H1 (cell line): Measurements from ENCODE around the gene AHCY. TPM values are rescaled to one million over a fixed set of nuclear protein-coding genes. Genes with fewer than 3 reads are reported as not detected.
"Not testable (repeated sequence)": the region's sequence is repeated elsewhere in the genome, so short reads cannot be mapped to it uniquely, and the experiment has no call there.

Experiments used
- CTCF ChIA-PET: fragments of 300-600 bp; sonication (Branson Sonifier 250); formaldehyde crosslinking; loops from one replicate; lab custom pipeline; 2021; ENCODE audit not compliant: partially characterized antibody; lab: Charles Lee
- POLR2A ChIA-PET: fragments of 300-600 bp; sonication (Branson Sonifier 250); formaldehyde crosslinking; loops from one replicate; lab custom pipeline; 2021; ENCODE audit warnings: inconsistent platforms; ENCODE audit not compliant: partially characterized antibody; lab: Charles Lee
- DNase-seq, 2 experiments: peaks; one replicate each; pipeline versions ENCODE4 v3.0.0 to v3.0.0-alpha.2; 2010 to 2022; ENCODE audit warnings: low spot score in 2 of 2, low read depth in 1 of 2, mixed read lengths in 1 of 2
- FAIRE-seq: peaks from 2 replicates; lab custom pipeline; 2011; peaks lifted over from hg19 to GRCh38; lab: Jason Lieb, UNC
- H2AFZ ChIP-seq: 2 replicates; pipeline ENCODE4 v1.8.1; 2012; ENCODE audit warnings: low read length, inconsistent platforms
- H2AK5ac ChIP-seq: 2 replicates; pipeline ENCODE4 v1.6.1; 2013; ENCODE audit warnings: low read depth, low read length
- H2BK120ac ChIP-seq: replicated peaks from 2 replicates; pipeline ENCODE3; 2013; ENCODE audit warnings: low read depth, low read length, inconsistent platforms
- H2BK12ac ChIP-seq: 2 replicates; pipeline ENCODE4 v1.6.1; 2013; ENCODE audit warnings: low read depth, low read length
- H2BK15ac ChIP-seq: 2 replicates; pipeline ENCODE4 v1.6.1; 2013; ENCODE audit warnings: low read length
- H2BK20ac ChIP-seq: 2 replicates; pipeline ENCODE4 v1.6.1; 2013; ENCODE audit warnings: low read length
- H2BK5ac ChIP-seq: 2 replicates; pipeline ENCODE4 v1.6.1; 2013; ENCODE audit warnings: low read depth, low read length
- H3K14ac ChIP-seq: 2 replicates; pipeline ENCODE4 v1.6.1; 2013; ENCODE audit warnings: inconsistent platforms; ENCODE audit not compliant: insufficient read length
- H3K18ac ChIP-seq: 2 replicates; pipeline ENCODE4 v1.6.1; 2013; ENCODE audit warnings: low read length; ENCODE audit errors: extremely low read depth
- H3K23ac ChIP-seq: 2 replicates; pipeline ENCODE4 v1.6.1; 2013; ENCODE audit warnings: inconsistent platforms; ENCODE audit not compliant: insufficient read length
- H3K23me2 ChIP-seq: 2 replicates; pipeline ENCODE4 v1.6.1; 2013; ENCODE audit warnings: low read depth, low read length
- H3K27ac ChIP-seq: 2 replicates; pipeline ENCODE4 v1.6.1; 2011; ENCODE audit warnings: low read depth, low read length, inconsistent platforms
- H3K27me3 ChIP-seq, 4 experiments: replicated peaks in 1 of 4; 1 replicate in 1 of 4; 2 replicates in 3 of 4; pipeline versions ENCODE4 v1.6.1 to v1.8.1; 2011 to 2013; ENCODE audit warnings: low read length in 3 of 4, mild to moderate bottlenecking in 3 of 4, inconsistent platforms in 2 of 4, mixed read lengths in 2 of 4, moderate library complexity in 1 of 4; ENCODE audit not compliant: control insufficient read depth in 3 of 4, insufficient read depth in 3 of 4; ENCODE audit errors: extremely low read depth in 1 of 4
- H3K36me3 ChIP-seq, 4 experiments: 2 replicates each; pipeline versions ENCODE4 v1.6.1 to v1.8.1; 2011 to 2013; ENCODE audit warnings: mild to moderate bottlenecking in 4 of 4, low read length in 3 of 4, moderate library complexity in 2 of 4, control low read depth in 1 of 4, inconsistent platforms in 1 of 4; ENCODE audit not compliant: insufficient read depth in 4 of 4, control insufficient read depth in 2 of 4
- H3K4ac ChIP-seq: replicated peaks from 2 replicates; pipeline ENCODE3; 2013; ENCODE audit warnings: low read length, low read depth, mixed read lengths, inconsistent platforms; ENCODE audit not compliant: insufficient read length
- H3K4me1 ChIP-seq, 4 experiments: replicated peaks in 1 of 4; 1 replicate in 1 of 4; 2 replicates in 3 of 4; pipeline versions ENCODE4 v1.6.1 to v1.8.1; 2011 to 2013; ENCODE audit warnings: low read length in 3 of 4, inconsistent platforms in 2 of 4, mixed read lengths in 1 of 4; ENCODE audit not compliant: insufficient read depth in 4 of 4, control insufficient read depth in 3 of 4
- H3K4me2 ChIP-seq, 2 experiments: 2 replicates each; pipeline versions ENCODE4 v1.6.1 to v1.8.1; 2011 to 2013; ENCODE audit warnings: low read depth in 2 of 2, low read length in 2 of 2, control low read depth in 1 of 2, inconsistent platforms in 1 of 2, mild to moderate bottlenecking in 1 of 2; ENCODE audit not compliant: insufficient read depth in 1 of 2
- H3K4me3 ChIP-seq, 4 experiments: fragments of 200-600, 300-600 bp in 1 of 4; sonication (generic), shearing (Covaris generic), sonication (Bioruptor Twin) in 1 of 4; 2 replicates each; pipeline versions ENCODE4 v1.5.1 to v1.8.1; 2011 to 2016; ENCODE audit warnings: low read length in 4 of 4, low read depth in 3 of 4, control low read depth in 2 of 4, inconsistent platforms in 2 of 4, mild to moderate bottlenecking in 2 of 4, mixed read lengths in 1 of 4, moderate library complexity in 1 of 4; ENCODE audit not compliant: insufficient read depth in 2 of 4; ENCODE audit errors: extremely low read depth in 1 of 4
- H3K56ac ChIP-seq: replicated peaks from 2 replicates; pipeline ENCODE3; 2013; ENCODE audit warnings: low read depth, mild to moderate bottlenecking, mixed read lengths, low read length, inconsistent platforms; ENCODE audit not compliant: insufficient read length
- H3K79me1 ChIP-seq: 2 replicates; pipeline ENCODE4 v1.6.1; 2013; ENCODE audit warnings: low read depth, low read length, control low read depth
- H3K79me2 ChIP-seq, 2 experiments: 2 replicates each; pipeline versions ENCODE4 v1.6.1 to v1.8.1; 2012 to 2013; ENCODE audit warnings: low read length in 2 of 2, mild to moderate bottlenecking in 2 of 2, inconsistent platforms in 1 of 2; ENCODE audit not compliant: insufficient read depth in 2 of 2, control insufficient read depth in 1 of 2
- H3K9ac ChIP-seq, 4 experiments: replicated peaks in 1 of 4; 1 replicate in 1 of 4; 2 replicates in 3 of 4; pipeline versions ENCODE4 v1.6.1 to v1.8.1; 2011 to 2013; ENCODE audit warnings: low read depth in 3 of 4, low read length in 3 of 4, control low read depth in 2 of 4, mild to moderate bottlenecking in 2 of 4, moderate library complexity in 2 of 4, inconsistent platforms in 1 of 4; ENCODE audit errors: extremely low read depth in 1 of 4
- H3K9me3 ChIP-seq, 2 experiments: 2 replicates each; pipeline versions ENCODE4 v1.6.1 to v1.8.1; 2012 to 2013; ENCODE audit warnings: mild to moderate bottlenecking in 2 of 2, moderate library complexity in 2 of 2, control low read depth in 1 of 2, inconsistent platforms in 1 of 2, low read depth in 1 of 2, low read length in 1 of 2, mixed read lengths in 1 of 2; ENCODE audit not compliant: insufficient read depth in 2 of 2
- H4K20me1 ChIP-seq, 2 experiments: replicated peaks in 1 of 2; 2 replicates each; pipeline versions ENCODE3 to v1.8.1; 2011 to 2013; ENCODE audit warnings: inconsistent platforms in 2 of 2, low read length in 2 of 2, mild to moderate bottlenecking in 1 of 2; ENCODE audit not compliant: insufficient read depth in 2 of 2, control insufficient read depth in 1 of 2
- H4K5ac ChIP-seq: 2 replicates; pipeline ENCODE4 v1.6.1; 2013; ENCODE audit warnings: low read length, low read depth, mixed read lengths, inconsistent platforms; ENCODE audit not compliant: insufficient read length
- H4K8ac ChIP-seq: 2 replicates; pipeline ENCODE4 v1.8.0; 2013; ENCODE audit warnings: mild to moderate bottlenecking, moderate library complexity, low read length, inconsistent platforms; ENCODE audit not compliant: insufficient read depth; ENCODE audit errors: extremely low read depth
- H4K91ac ChIP-seq: replicated peaks from 2 replicates; pipeline ENCODE3; 2013; ENCODE audit warnings: low read length, mixed read lengths, inconsistent platforms; ENCODE audit not compliant: insufficient read length
- EGR1 ChIP-seq: IDR thresholded peaks from 2 replicates; pipeline ENCODE4 v1.6.1; 2011; ENCODE audit warnings: low read depth, low read length, borderline replicate concordance
- SP4 ChIP-seq: IDR thresholded peaks from 2 replicates; pipeline ENCODE4 v1.6.1; 2012; ENCODE audit warnings: low read length, inconsistent platforms
- WGBS, 2 experiments: shearing (Covaris generic) in 1 of 2; methylation state at CpG; one replicate each; pipeline versions ENCODE4 v1.1.6 to v1.1.7; 2013 to 2015; ENCODE audit warnings: low lambda C conversion rate in 2 of 2, mixed read lengths in 2 of 2, inconsistent platforms in 1 of 2, low coverage in 1 of 2, missing lambda C conversion rate in 1 of 2; ENCODE audit not compliant: insufficient replicate concordance in 2 of 2, insufficient coverage in 1 of 2, insufficient read length in 1 of 2; ENCODE audit errors: extremely low coverage in 1 of 2, missing lambda C conversion rate in 1 of 2; 5-methylcytosine and 5-hydroxymethylcytosine counted together
- polyA plus RNA-seq, 7 experiments: library from polyadenylated mRNA; depleted of rRNA in 3 of 7; stranded (reverse) in 5 of 7; unstranded in 2 of 7; fragments of >200 nt in 5 of 7; fragments of 200-250 nt in 2 of 7; gene quantifications; 1 replicate in 5 of 7; 2 replicates in 1 of 7; 4 replicates in 1 of 7; pipeline versions ENCODE4 v1.2.1 to v1.2.3, GENCODE V29; 2011 to 2013; ENCODE audit warnings: missing spikeins in 2 of 7, mixed read lengths in 2 of 7
- total RNA-seq: library from RNA; stranded (reverse); fragmentation: NEBNext Ultra II Directional; extraction: Animal tissue kit (Norgen Biotek cat#: 25700); gene quantifications from 2 replicates; pipeline ENCODE4 v1.2.1, GENCODE V29; 2021
- TF ChIP-seq, protein P1 (sequence below): IDR thresholded peaks from 2 replicates; pipeline ENCODE4 v1.6.1; 2012; ENCODE audit warnings: low read length, inconsistent platforms

Gene AHCY
- total and polyA plus RNA-seq, 2 of the 8 experiments (the other 6 are each of a cell fraction or from before 2014, with no cell fraction given) = 404 to 638 TPM

DNA sequence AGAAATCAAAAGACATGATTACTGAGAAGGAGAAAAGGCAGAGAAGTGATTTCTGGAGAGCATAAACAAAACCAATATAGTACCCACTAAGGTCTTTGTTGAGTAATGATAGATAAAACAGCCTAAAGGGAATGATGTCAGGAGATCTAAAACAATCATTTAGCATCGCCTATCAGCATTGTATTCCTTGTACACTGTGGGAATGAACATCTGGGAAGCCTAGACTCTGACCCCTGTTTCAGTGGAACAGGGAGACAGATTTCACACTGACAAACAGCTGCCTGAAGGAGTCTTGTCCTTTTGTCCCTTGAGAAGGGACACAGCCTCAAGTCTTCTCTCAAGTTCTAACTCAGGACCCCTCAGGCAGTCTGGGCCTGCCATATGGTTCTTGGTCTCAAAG lies 60.3 kb downstream of the AHCY start (continued):
- TF ChIP-seq SP4 (no peak), EGR1 (no peak)
- TF ChIP-seq, protein P1, sequence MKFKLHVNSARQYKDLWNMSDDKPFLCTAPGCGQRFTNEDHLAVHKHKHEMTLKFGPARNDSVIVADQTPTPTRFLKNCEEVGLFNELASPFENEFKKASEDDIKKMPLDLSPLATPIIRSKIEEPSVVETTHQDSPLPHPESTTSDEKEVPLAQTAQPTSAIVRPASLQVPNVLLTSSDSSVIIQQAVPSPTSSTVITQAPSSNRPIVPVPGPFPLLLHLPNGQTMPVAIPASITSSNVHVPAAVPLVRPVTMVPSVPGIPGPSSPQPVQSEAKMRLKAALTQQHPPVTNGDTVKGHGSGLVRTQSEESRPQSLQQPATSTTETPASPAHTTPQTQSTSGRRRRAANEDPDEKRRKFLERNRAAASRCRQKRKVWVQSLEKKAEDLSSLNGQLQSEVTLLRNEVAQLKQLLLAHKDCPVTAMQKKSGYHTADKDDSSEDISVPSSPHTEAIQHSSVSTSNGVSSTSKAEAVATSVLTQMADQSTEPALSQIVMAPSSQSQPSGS = no peak

DNA sequence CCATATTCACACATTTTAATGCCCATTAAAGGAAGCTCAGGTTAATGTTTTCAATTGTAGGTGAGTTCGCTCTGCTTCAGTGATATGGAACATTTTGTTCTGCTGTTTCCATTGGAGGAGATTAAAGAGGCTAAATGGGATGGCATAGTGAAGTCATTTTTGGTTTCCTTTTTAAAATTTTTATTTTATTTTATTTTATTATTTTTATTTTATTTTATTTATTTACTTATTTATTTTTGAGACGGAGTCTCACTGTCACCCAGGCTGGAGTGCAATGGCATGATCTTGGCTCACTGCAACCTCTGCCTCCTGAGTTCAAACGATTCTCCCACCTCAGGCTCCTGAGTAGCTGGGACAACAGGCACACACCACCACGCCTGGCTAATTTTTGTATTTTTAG lies 61.1 kb downstream of the AHCY start:
- H3K36me3 ChIP-seq, H2BK20ac ChIP-seq, H3K4me1 ChIP-seq: not testable (repeated sequence)

More for the DNA sequence above, 61.1 kb downstream of the AHCY start:
- not testable (repeated sequence) for H4K20me1 ChIP-seq, H2BK120ac ChIP-seq, H2AK5ac ChIP-seq, H4K91ac ChIP-seq, H2BK12ac ChIP-seq, H3K27ac ChIP-seq, H3K79me1 ChIP-seq, H3K9me3 ChIP-seq, H3K23me2 ChIP-seq, DNase-seq, H2BK5ac ChIP-seq, H3K56ac ChIP-seq, H3K9ac ChIP-seq, H3K4ac ChIP-seq, FAIRE-seq, H3K4me2 ChIP-seq, H3K27me3 ChIP-seq, H3K23ac ChIP-seq, H3K79me2 ChIP-seq, H3K4me3 ChIP-seq, H2BK15ac ChIP-seq, H3K18ac ChIP-seq, H4K8ac ChIP-seq, H2AFZ ChIP-seq, H4K5ac ChIP-seq, H3K14ac ChIP-seq
- ChIA-PET CTCF (interaction anchor here (1.3 kb wide), 1 partner anchor 14 kb away, joined by 7 read pairs; no protein-coding TSS in a partner anchor), POLR2A (interaction anchor here (1.4 kb wide), 1 partner anchor 45 kb away, joined by 3 read pairs; no protein-coding TSS in a partner anchor)
- 91% methylated on average over 4 of the region's 4 CpGs; no CpG with 5 or more reads in 1 of the 2 experiments for WGBS, 2 experiments
